Keratinocyte (primary cell): ENCODE measurements around the gene ZNRD2. TPM values are rescaled to one million over a fixed set of nuclear protein-coding genes. Genes with fewer than 3 reads are reported as not detected.

Source experiments
- DNase-seq: peaks from one replicate; pipeline ENCODE4 v3.0.0-alpha.2; 2011; ENCODE audit warnings: low read depth, missing footprints, low spot score
- FAIRE-seq: peaks from 2 replicates; lab custom pipeline; 2011; peaks lifted over from hg19 to GRCh38; lab: Jason Lieb, UNC
- H2AFZ ChIP-seq: 2 replicates; pipeline ENCODE4 v1.6.0; 2012; ENCODE audit warnings: low read length, control low read depth, inconsistent platforms; ENCODE audit not compliant: control insufficient read depth
- H3K27ac ChIP-seq: 2 replicates; pipeline ENCODE4 v1.5.1; 2011; ENCODE audit warnings: low read length; ENCODE audit not compliant: control insufficient read depth, insufficient read depth
- H3K27me3 ChIP-seq: 3 replicates; pipeline ENCODE4 v1.6.0; 2011; ENCODE audit warnings: low read length; ENCODE audit not compliant: control insufficient read depth, insufficient read depth; ENCODE audit errors: extremely low read depth
- H3K36me3 ChIP-seq, 2 experiments: 2 replicates in 1 of 2; 3 replicates in 1 of 2; pipeline ENCODE4 v1.5.1; 2011; ENCODE audit warnings: low read length in 2 of 2, mild to moderate bottlenecking in 1 of 2; ENCODE audit not compliant: control insufficient read depth in 2 of 2, insufficient read depth in 2 of 2; ENCODE audit errors: extremely low read depth in 1 of 2
- H3K4me1 ChIP-seq: 3 replicates; pipeline ENCODE4 v1.5.1; 2011; ENCODE audit warnings: low read length; ENCODE audit not compliant: control insufficient read depth, insufficient read depth; ENCODE audit errors: extremely low read depth
- H3K4me2 ChIP-seq: 3 replicates; pipeline ENCODE4 v1.6.0; 2011; ENCODE audit warnings: low read depth, low read length; ENCODE audit not compliant: control insufficient read depth, insufficient read depth; ENCODE audit errors: extremely low read depth
- H3K4me3 ChIP-seq, 3 experiments: fragments of 200-600 bp in 1 of 3; sonication (generic) in 1 of 3; 2 replicates in 2 of 3; 3 replicates in 1 of 3; pipeline ENCODE4 v1.5.1; 2011 to 2016; ENCODE audit warnings: low read length in 3 of 3, mild to moderate bottlenecking in 3 of 3, control low read depth in 2 of 3, inconsistent platforms in 1 of 3, low read depth in 1 of 3, mixed read lengths in 1 of 3, mixed run types in 1 of 3, moderate library complexity in 1 of 3; ENCODE audit not compliant: control insufficient read depth in 2 of 3, insufficient read depth in 2 of 3; ENCODE audit errors: extremely low read depth in 1 of 3
- H3K79me2 ChIP-seq: 2 replicates; pipeline ENCODE4 v1.6.0; 2012; ENCODE audit warnings: low read length; ENCODE audit not compliant: control insufficient read depth, insufficient read depth
- H3K9ac ChIP-seq: 3 replicates; pipeline ENCODE4 v1.6.0; 2011; ENCODE audit warnings: low read length; ENCODE audit not compliant: control insufficient read depth, insufficient read depth; ENCODE audit errors: extremely low read depth
- H3K9me1 ChIP-seq: 3 replicates; pipeline ENCODE4 v1.6.0; 2011; ENCODE audit warnings: low read length; ENCODE audit not compliant: control insufficient read depth, insufficient read depth; ENCODE audit errors: extremely low read depth
- H3K9me3 ChIP-seq: 2 replicates; pipeline ENCODE4 v1.5.1; 2012; ENCODE audit warnings: low read depth, low read length; ENCODE audit not compliant: control insufficient read depth
- H4K20me1 ChIP-seq: 3 replicates; pipeline ENCODE4 v1.6.0; 2011; ENCODE audit warnings: low read length; ENCODE audit not compliant: control insufficient read depth, insufficient read depth; ENCODE audit errors: extremely low read depth
- CTCF ChIP-seq, 3 experiments: IDR thresholded peaks in 1 of 3; conservative IDR thresholded peaks in 1 of 3; optimal IDR thresholded peaks in 1 of 3; 2 replicates in 2 of 3; 3 replicates in 1 of 3; pipeline versions ENCODE3 to v1.5.1; 2011; ENCODE audit warnings: low read length in 3 of 3, mild to moderate bottlenecking in 3 of 3, moderate library complexity in 2 of 3, control low read depth in 1 of 3, inconsistent platforms in 1 of 3; ENCODE audit not compliant: insufficient read depth in 2 of 3; ENCODE audit errors: extremely low read depth in 1 of 3
- EZH2 ChIP-seq: IDR thresholded peaks from one replicate; pipeline ENCODE4 v1.6.1; 2012; ENCODE audit warnings: inconsistent platforms, mild to moderate bottlenecking, low read length, moderate library complexity
- dilution Hi-C: fragments of 300-500 bp; cut with MboI; formaldehyde crosslinking; loops from one replicate; pipeline ENCODE4 v1.7.0; 2020; ENCODE audit warnings: low sequenced_read_pairs; ENCODE audit not compliant: extremely low pct_ligation_motif_present
- polyA plus RNA-seq, 5 experiments: library from polyadenylated mRNA; depleted of rRNA in 3 of 5; stranded (reverse) in 3 of 5; stranded (forward) in 1 of 5; unstranded in 1 of 5; fragments of >200 nt; gene quantifications; 1 replicate in 1 of 5; 2 replicates in 3 of 5; 3 replicates in 1 of 5; pipeline versions ENCODE4 v1.2.1 to v1.2.3, GENCODE V29; 2011 to 2012; ENCODE audit warnings: missing spikeins in 2 of 5, low read depth in 1 of 5, low replicate concordance in 1 of 5

ZNRD2 gene
- polyA plus RNA-seq, 1 donor (not counting 4 experiments of a cell fraction or from before 2014, with no cell fraction given) = 33.6 TPM

GRCh38 chr11:65612691-65613090 is 42.4 kb downstream of the ZNRD2 start:
- peak overlapping the region; percentile 99 for H3K9ac ChIP-seq
- FAIRE-seq (no peak), DNase-seq (no peak)
- H3K9me1 ChIP-seq = no peaks in the 10 kb centered on the region
- dilution Hi-C loops = no loop called here
- H3K27me3 ChIP-seq = no peaks in the 10 kb centered on the region
- H3K27ac ChIP-seq = no peak overlapping the region
- peak overlapping the region; percentile 62 to 96 (median 93) for H3K4me3 ChIP-seq
- H3K9me3 ChIP-seq = no peaks in the 10 kb centered on the region
- TF ChIP-seq EZH2 = no peak
- no peak for TF ChIP-seq CTCF (optimal IDR thresholded peaks at IDR 0.05 in 1 of 3, IDR thresholded peaks at IDR 0.05 in 1 of 3, conservative IDR thresholded peaks at IDR 0.05 in 1 of 3; ENCODE audit: extremely low read depth in 1 of 3, insufficient read depth in 2 of 3, low read length in 3 of 3)
- peak overlapping the region; percentile 88 for H3K4me2 ChIP-seq
- H3K4me1 ChIP-seq = peaks cover 28% of the 10 kb centered on the region
- H3K79me2 ChIP-seq = peaks cover 56% of the 10 kb centered on the region
- peaks cover 15 to 24% of the 10 kb centered on the region in 2 experiments for H3K36me3 ChIP-seq
- H4K20me1 ChIP-seq = no peaks in the 10 kb centered on the region
- H2AFZ ChIP-seq = no peak overlapping the region

GRCh38 chr11:65613091-65613928 is 43.0 kb downstream of the ZNRD2 start:
- no peak for FAIRE-seq
- no peaks in the 10 kb centered on the region for H4K20me1 ChIP-seq
- peaks cover 25% of the 10 kb centered on the region for H3K4me1 ChIP-seq

More at GRCh38 chr11:65613091-65613928, 43.0 kb downstream of the ZNRD2 start:
- Histone ChIP-seq H2AFZ (peak overlapping the region; percentile 73), H3K27me3 (no peaks in the 10 kb centered on the region), H3K9me3 (no peaks in the 10 kb centered on the region), H3K79me2 (peaks cover 63% of the 10 kb centered on the region), H3K4me3 (peak overlapping the region; percentile 62 to 96 (median 93)), H3K4me2 (peak overlapping the region; percentile 88), H3K9ac (peak overlapping the region; percentile 99), H3K27ac (peak overlapping the region; percentile 99), H3K36me3 (peaks cover 15 to 30% of the 10 kb centered on the region in 2 experiments), H3K9me1 (no peaks in the 10 kb centered on the region)
- TF ChIP-seq EZH2 (no peak), CTCF (optimal IDR thresholded peaks at IDR 0.05 in 1 of 3, IDR thresholded peaks at IDR 0.05 in 1 of 3, conservative IDR thresholded peaks at IDR 0.05 in 1 of 3; ENCODE audit: extremely low read depth in 1 of 3, insufficient read depth in 2 of 3, low read length in 3 of 3) (no peak)
- DNase-seq = no peak
- dilution Hi-C loops = no loop called here
